ENCODE measurements around the gene ALPI.
"Not testable (repeated sequence)": the region's sequence is repeated elsewhere in the genome, so short reads cannot be mapped to it uniquely, and the experiment has no call there.

GRCh38 chr2:232408269-232408668 is 47.7 kb upstream of the ALPI start:
- not testable (repeated sequence) for TF ChIP-seq CTCF, POLR2A, POLR2AphosphoS5 (IDR thresholded peaks at IDR 0.05)
